ENCODE measurements around the gene KLHDC9. TPM values are rescaled to one million over a fixed set of nuclear protein-coding genes. Genes with fewer than 3 reads are reported as not detected.

KLHDC9 gene, protein sequence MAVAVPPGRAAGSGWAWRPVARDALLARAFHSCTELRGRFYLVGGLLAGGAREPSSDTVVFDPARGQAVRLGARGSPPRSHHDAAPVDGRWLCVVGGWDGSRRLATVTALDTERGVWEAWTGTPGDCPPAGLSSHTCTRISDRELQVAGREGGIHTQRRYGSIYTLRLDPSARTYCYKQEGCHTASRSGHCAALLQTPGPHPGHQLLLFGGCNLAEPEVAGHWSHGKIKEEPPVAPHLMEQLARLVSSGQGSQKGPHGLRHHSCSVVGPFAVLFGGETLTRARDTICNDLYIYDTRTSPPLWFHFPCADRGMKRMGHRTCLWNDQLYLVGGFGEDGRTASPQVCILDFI
- 1 to 10 TPM; 5.1 to 8.3 (median 7.6) TPM for total RNA-seq

DNA sequence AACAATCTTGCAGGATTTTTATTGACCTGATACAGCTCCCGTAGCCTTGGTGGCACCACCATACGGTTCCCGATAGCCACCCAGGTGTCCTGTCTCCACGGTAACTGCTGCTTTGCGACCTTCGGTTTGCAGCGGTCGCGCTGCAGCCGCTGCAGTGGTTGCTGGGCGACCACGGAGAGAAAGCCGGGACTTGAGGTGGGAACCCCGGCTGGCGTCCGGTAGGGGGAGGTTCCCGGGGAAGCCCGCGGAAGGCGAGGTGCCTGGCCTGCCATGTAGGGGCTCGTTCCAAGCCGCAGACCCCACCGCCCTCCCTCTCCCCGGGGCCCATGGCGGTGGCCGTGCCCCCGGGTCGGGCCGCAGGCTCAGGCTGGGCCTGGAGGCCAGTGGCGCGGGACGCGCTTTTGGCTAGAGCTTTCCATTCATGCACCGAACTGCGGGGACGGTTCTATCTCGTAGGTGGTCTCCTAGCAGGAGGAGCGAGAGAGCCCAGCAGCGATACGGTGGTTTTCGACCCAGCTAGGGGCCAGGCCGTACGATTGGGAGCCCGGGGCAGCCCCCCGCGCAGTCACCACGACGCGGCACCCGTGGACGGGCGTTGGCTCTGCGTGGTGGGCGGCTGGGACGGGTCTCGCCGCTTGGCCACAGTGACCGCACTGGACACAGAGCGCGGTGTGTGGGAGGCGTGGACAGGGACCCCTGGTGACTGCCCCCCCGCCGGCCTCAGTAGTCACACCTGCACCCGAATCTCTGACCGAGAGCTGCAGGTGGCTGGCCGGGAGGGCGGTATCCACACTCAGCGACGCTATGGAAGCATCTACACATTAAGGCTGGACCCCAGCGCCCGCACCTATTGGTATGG, at the start of gene KLHDC9:
KLHDC9 (plus strand) TSS at position 152 of the 859 bp plus-strand sequence; CDS start at position 327, 175 bp downstream.
- no peaks in the 10 kb centered on the region for H3K9me3 ChIP-seq
- H3K36me3 ChIP-seq: peaks cover 11 to 34% (median 22%) of the 10 kb centered on the region in 4 donors
- peaks cover 18 to 29% (median 24%) of the 10 kb centered on the region in 4 donors for H3K4me1 ChIP-seq
- H3K27ac ChIP-seq (replicated peaks in 1 of 4): peak within 1 kb of the TSS; percentile 71 to 81 (median 78)
- DNase-seq (ENCODE audit: extremely low spot score): no peak
- H3K4me3 ChIP-seq: peak within 1 kb of the TSS; percentile 68 to 79 (median 78)
- intact Hi-C loops (cut with DNase I): loop anchor here (5.0 kb wide), 3 partner anchors 51 to 371 kb away; partner anchors contain the start of gene USF1
- H3K27me3 ChIP-seq: peaks cover 0 to 3% (median 0%) of the 10 kb centered on the region in 4 donors
- TF ChIP-seq POLR2A (IDR thresholded peaks at IDR 0.05; ENCODE audit: low read depth): no peak
- TF ChIP-seq CTCF (IDR thresholded peaks at IDR 0.05): peak in 1 of 3 experiments; percentile 19
- peak; percentile 41 to 71 for TF ChIP-seq POLR2AphosphoS5 (IDR thresholded peaks at IDR 0.05)
- no peak for TF ChIP-seq EP300 (IDR thresholded peaks at IDR 0.05)
- 47% methylated on average over 2 of the region's 71 CpGs for WGBS

- Histone ChIP-seq H3K36me3 (no peaks in the 10 kb centered on the region), H3K9me3 (no peaks in the 10 kb centered on the region), H3K27me3 (peaks cover 0 to 18% (median 0%) of the 10 kb centered on the region in 4 donors), H3K4me1 (peaks cover 5 to 12% (median 6%) of the 10 kb centered on the region in 4 donors), H3K4me3 (no peak overlapping the region), H3K27ac (replicated peaks in 1 of 4) (no peak overlapping the region)
- TF ChIP-seq POLR2A (IDR thresholded peaks at IDR 0.05; ENCODE audit: low read depth): no peak
- no peak for TF ChIP-seq EP300 (IDR thresholded peaks at IDR 0.05)
- TF ChIP-seq POLR2AphosphoS5 (IDR thresholded peaks at IDR 0.05): no peak
- intact Hi-C loops (cut with DNase I): loop anchor here (5.0 kb wide), 1 partner anchor 48 kb away; the partner anchor contains the start of gene KLHDC9
- 100% methylated on average over 4 of the region's 5 CpGs for WGBS
- no peak for DNase-seq (ENCODE audit: extremely low spot score)
Measured at GRCh38 chr1:161048949-161049722, 49.0 kb upstream of the KLHDC9 start.

GRCh38 chr1:161051219-161051618, 46.9 kb upstream of the KLHDC9 start:
- TF ChIP-seq CTCF (IDR thresholded peaks at IDR 0.05): no peak
- Histone ChIP-seq H3K36me3 (no peaks in the 10 kb centered on the region), H3K27me3 (peaks cover 0 to 35% (median 0%) of the 10 kb centered on the region in 4 donors), H3K27ac (replicated peaks in 1 of 4) (no peak overlapping the region), H3K9me3 (no peaks in the 10 kb centered on the region), H3K4me3 (no peak overlapping the region), H3K4me1 (peaks cover 0 to 4% (median 0%) of the 10 kb centered on the region in 4 donors)
- 88% methylated on average over 5 of the region's 10 CpGs for WGBS
- intact Hi-C loops (cut with DNase I): no loop called here
- DNase-seq (ENCODE audit: extremely low spot score): no peak

GRCh38 chr1:161052899-161053298, 45.3 kb upstream of the KLHDC9 start:
- no peak for TF ChIP-seq CTCF (IDR thresholded peaks at IDR 0.05)
- no peak for TF ChIP-seq POLR2A (IDR thresholded peaks at IDR 0.05; ENCODE audit: low read depth)
- TF ChIP-seq POLR2AphosphoS5 (IDR thresholded peaks at IDR 0.05): no peak
- TF ChIP-seq EP300 (IDR thresholded peaks at IDR 0.05): no peak
- intact Hi-C loops (cut with DNase I): no loop called here
- Histone ChIP-seq H3K4me1 (no peaks in the 10 kb centered on the region), H3K27me3 (peaks cover 0 to 45% (median 0%) of the 10 kb centered on the region in 4 donors), H3K4me3 (no peak overlapping the region), H3K36me3 (no peaks in the 10 kb centered on the region), H3K9me3 (no peaks in the 10 kb centered on the region), H3K27ac (replicated peaks in 1 of 4) (no peak overlapping the region)
- WGBS: 76% methylated on average over 3 of the region's 3 CpGs
- no peak for DNase-seq (ENCODE audit: extremely low spot score)

Measured in esophagus muscularis mucosa (tissue), 4 donors.